ENCODE results near the gene TSPAN18.

Gene TSPAN18

DNA sequence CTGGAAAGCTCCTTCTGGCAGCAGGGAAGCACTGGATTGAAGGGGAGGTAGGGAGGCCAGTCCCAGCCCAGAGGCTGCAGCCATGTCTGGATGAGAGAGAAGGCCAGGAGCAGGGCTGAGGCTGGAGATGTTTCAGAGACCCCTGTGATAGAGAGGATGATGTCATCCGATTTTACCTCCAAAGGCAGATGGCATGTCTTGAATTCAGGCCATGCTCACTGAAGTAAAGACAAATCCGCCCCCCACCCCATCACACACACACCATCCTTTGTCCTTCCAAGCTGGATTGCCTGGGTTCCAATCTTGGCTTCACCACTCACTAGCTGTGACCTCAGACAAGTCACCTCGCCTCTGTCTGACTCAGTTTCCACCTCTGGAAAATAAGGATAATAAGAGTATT, 176.8 kb downstream of the TSPAN18 start:
- DNase-seq = no peak

DNA sequence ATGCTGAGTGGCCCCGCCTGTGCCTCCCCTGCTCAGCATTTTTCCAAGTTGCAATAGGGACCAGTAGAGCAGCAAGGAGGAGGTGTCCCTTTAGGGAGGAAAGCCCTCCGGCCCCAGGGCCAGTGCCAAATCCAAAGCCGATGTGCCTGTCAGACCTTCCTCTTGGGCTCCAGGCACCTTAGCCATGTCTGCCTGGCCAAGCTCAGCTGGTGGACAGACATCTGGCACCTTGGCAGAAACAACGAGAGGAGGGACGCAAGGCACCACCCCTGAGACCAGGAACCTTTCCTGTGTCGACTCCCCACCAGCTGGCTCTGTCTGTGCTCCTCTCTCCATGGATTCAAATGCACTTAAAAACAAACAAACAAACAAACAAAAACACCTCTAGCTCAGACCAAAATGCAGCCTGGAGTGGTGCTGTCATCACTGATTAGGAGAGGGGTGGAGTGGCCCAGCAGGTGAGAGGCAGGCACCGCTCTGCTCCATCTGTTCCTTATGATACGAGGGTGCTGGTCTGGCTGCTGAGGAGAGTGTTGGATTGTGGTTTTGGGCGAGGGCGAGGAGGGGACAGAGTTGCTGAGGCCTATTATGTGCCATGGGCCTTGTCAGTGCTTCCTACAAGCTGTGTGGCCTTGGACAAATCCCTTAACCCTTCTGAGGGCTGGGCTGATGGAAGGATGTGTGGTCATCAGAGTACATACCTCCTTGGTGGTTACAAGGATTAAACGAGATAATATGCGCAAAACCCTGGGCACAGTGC, 177.7 kb downstream of the TSPAN18 start:
- DNase-seq = no peak

DNA sequence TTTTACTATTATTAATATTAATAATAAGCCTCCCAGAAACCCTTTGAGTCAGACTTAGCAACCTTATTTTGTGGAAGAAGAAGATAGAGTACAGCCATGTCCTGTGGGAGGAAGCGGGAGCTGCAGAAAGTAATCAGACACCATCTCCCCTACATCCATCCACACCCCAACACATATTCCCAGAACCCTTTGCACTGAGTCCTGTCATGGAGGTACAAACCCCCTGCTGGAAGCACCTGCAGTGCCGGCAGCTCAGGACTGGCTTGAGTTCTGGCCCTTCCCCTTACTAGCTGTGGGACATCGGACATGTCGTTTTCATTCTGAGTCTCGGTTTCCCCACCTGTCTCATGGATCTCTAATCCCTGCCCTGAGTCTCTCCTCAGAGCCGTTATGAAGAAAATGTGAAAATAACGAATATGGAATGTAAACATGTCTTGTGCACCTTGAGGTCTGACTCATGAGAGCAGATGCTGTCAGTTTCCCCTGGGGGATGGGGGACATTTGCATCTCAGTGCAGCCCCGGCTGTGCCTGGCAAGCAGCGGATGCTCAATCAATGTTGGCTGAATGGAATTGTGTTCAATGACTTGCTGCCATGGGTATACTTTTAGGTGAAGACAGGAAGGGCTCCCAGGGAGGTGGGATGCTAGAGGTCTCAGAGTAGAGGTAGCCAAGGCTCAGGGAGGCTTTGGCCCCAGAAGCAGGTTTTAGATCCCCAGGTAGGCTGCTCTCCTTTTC, 178.5 kb downstream of the TSPAN18 start:
- no peak for DNase-seq

DNA sequence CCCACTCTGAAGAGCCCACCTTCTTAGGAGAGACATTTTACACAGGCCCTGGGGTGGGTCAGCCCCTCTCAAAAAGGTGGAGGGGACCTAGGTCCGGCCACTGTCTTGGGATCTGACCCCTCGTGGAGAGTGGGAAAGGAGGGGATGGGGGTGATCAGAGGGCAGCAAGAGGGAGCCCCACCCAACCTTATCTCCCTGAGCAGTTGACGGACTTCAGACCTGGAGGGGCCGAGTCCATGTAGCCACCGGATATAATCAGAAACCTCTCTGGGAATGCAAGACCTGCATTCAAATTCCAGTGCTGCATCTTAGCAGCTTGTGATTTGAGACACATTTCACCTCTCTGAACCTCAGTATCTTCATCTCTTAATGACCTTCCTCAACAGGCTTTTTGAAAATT, 179.9 kb downstream of the TSPAN18 start:
- DNase-seq = no peak

DNA sequence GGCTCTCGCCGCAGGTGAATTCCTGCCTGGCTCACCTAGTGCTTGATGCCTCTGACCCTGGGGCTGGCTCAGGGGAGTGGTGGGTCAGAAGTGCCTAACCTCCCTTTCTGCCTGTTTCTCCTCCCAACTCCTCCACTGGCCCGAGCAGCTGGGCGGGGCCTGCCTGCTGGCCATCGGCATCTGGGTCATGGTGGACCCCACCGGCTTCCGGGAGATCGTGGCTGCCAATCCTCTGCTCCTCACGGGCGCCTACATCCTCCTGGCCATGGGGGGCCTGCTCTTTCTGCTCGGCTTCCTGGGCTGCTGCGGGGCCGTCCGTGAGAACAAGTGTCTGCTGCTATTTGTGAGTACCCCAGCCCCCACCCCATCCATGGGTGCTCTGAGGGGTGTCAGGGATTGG, 182.8 kb downstream of the TSPAN18 start:
- DNase-seq = no peak

DNA sequence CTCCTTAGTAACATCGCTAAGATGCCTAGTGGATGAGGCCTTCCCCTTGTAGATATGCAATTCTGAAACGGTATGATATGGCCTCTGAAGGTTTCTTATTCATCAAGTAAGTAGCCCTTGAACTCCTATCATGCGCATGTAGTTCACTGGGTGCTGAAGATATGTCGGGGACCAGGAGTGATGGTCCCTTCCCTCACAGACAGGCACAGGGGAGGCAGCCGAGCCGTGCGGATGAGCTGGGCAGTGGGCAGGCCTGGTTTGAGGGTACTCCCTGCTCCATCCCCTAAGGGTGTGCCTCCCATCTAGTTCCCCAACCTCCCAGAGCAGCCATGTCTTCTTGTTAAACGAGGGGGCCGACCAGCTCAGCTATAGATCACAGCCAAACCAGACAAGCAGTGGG, 183.8 kb downstream of the TSPAN18 start:
- no peak for DNase-seq

DNA sequence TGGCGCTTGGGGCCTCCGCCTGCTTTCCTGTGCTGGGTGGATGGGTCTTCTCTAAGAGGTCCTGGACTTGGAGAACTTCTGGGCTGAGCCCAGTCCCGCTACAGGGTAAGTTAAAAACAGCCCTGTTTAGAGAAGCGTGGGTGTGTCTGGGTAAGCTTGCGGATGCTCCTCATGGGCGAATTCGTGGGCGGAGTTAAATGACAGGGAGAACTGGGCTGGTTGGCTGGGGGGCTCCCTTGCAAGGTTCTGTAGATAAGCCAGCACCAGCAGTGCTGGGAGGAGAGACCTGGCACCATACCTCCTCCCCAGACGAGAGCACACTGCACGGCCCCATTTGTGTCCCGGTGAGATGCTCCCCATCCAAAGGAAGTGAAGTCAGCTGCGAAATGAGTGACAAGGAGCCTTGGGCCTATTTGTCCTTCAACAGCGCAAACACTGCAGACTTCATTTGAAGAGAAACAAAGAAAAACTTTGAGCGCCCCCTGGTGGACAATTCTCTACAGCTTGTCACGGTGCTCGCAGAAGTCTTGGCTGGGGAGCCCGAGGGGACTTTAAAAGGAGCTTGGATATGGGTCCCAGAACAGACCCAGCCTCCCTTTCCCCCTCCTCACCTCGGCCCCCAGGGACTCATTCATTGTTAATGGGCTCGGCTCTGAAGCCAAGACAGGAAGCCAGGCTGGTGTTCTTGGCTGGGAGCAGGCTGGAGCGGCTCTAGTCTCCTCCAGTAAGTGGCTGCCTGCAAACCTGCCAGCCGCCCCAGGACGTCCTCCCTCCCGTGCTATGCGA, 184.5 kb downstream of the TSPAN18 start:
- DNase-seq = peak; percentile 69 to 83

DNA sequence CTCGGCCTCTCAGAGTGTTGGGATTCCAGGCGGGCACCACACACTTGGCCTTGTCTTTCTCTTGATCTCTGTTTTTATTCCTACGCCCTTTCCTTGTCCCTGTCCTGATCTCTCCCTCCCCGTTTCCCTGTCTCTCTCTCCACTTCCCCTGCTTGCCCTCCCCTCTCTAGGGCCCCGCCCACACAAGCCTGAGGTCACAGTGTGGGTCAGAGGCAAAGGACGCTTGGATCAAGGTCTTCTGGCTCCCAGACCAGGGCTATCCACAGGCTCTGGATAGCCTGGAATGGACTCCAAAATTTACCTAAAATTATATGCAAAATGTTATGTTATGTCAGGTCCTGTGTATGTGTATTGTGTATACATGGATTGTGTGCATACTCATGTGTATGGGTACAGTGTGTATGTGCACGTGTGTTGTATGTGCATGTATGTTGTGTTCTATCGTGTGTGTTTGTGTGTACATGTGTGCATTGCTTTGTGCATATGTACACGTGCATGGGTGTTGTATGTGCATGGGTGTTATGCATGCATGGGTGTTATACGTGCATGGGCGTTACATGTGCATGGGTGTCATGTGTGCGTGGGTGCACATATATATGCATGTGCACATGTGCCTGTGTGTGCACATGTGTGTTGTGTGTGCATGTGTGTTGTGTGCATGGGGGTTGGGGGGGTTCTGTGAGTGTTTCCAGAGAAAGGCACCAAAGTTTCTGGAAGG, 185.7 kb downstream of the TSPAN18 start:
- DNase-seq = no peak

DNA sequence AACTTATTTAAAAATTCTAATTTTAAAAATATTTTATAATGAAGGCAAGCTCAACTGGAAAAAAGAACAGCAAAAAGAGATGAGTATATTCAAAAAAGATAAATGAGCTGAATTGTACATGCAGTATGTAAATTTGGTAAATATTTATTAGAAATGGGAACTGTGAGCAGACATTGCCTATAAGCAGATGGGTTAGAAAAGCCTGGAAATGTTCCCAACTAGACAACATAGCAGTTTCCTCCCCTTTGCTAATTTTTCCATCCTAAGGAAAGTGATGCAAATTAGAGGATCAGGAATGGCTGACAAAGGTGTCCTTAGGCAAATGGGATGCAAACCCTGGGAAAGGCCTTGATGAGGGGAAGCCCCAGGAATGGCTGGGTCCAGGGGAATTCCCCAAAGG, 186.7 kb downstream of the TSPAN18 start:
- no peak for DNase-seq

DNA sequence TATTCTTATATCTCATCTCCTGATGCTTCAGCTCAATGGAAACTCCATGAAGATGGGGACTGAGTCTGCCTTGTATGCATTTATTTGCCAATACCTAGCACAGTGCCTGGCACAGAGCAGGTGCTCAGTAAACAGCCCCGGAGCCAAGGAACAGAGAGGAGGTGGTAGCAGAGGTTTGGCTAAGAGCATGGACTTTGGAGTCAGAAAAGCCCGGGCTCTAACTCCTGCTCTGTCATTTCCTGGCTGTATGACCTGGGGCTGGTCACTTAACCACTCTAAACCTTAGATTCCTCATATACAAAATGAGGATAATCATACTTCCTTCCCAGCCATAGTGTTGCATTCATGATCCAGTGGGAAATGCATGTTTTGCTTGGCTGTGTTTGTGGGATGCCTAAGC, 187.3 kb downstream of the TSPAN18 start:
- DNase-seq = no peak

DNA sequence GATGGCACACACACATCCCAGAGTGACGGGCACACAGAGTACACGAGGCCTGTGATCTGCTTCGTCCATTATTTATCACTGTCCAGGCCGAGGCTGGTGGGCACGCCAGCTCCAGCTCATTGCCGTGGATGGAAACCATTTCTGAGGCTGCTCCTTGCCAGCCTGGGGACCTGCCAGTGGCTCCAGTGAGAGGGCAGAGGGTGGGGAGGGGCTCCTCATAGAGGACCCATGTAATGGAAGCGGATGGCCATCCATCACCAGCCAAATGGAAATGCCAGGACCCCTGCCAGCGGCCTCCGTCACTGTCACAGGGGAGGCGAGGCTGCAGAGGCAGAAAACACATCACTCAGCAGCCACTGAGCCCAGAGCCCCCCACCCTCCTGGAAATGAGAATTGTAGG, 188.2 kb downstream of the TSPAN18 start:
- DNase-seq = no peak

DNA sequence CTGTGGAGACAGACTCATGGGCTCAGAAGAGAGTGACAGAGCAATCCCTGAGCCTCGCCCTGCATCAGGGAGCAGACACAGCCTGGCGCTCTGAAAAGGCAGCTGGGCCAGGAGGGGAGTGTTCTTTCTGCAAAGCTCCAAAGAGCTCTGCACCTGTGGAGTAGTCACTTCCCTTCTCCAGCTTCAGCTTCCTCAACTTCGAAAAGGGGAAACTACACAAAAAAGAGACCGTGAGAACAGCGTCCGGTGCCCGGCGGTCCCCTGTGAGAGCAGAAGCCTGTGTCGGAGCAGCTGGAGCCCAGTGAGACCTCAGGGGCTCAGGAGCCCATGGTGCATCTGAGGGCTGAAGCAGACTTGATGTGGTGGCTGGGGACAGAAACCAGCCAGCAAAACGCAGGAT, 188.9 kb downstream of the TSPAN18 start:
- DNase-seq = peak in 1 of 2 donors; percentile 13

DNA sequence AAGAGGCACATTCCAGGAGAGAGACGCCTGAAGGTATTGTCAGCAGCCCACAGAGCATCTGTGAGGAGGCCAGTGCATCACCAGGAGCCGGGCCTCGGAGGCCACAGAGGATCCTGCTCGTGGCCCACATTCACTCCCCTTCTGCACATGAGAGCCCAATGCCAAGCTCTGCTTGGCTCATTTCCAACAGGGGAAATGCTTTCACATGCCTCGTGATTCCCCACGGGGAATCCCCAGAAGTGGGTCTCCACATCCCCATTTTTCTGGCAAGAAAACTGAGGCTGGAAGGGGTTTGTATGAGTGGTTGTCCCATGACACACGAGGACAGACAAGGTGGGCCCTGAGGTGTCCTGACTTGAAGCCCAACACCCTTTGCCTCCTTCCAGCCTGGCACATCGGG, 189.6 kb downstream of the TSPAN18 start:
- no peak for DNase-seq

DNA sequence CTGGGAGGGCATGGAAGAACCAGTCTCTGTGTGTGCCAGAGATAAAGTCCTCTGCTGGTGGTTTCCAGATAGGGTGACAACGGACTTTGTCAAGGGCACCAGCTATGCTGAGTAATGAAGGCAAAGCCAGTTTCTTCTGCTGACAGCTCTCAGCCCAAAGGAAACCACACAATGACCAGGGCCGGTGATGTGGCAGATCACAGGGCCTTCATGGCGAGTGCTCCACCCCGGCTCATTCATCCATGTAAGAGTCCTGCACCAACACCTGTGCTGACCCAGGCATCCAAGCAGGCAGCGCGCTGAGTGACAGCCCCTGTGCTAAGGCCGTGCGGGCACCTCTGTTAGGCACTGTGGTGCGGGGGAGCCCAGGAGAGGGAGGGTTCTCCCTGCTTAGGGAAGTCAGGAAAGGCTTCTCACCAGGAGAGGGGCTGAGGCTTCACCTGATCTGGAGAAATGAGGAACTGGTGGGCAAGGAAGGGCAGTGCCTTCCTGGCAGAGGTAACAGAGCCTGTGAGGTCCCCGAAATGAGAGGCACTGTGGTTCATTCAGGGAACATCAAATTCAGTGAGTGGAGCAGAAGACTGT, 190.1 kb downstream of the TSPAN18 start:
- DNase-seq = no peak

DNA sequence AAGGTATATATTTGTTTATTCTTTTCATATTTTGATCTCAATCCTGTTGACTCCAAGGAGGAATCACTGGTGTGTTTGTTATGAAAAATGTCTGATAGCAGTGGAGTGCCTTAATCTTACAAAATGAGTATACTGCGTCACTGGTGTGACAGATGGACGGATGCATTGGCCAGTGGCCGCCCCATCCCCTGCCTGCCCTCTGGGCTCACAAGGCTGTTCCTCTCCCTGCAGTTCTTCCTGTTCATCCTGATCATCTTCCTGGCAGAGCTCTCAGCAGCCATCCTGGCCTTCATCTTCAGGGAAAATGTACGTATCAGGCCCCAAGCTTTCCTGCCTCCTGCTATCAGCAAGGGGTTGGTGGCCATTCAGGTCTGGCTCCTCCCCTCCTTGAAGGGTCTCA, 191.0 kb downstream of the TSPAN18 start:
- DNase-seq = no peak

DNA sequence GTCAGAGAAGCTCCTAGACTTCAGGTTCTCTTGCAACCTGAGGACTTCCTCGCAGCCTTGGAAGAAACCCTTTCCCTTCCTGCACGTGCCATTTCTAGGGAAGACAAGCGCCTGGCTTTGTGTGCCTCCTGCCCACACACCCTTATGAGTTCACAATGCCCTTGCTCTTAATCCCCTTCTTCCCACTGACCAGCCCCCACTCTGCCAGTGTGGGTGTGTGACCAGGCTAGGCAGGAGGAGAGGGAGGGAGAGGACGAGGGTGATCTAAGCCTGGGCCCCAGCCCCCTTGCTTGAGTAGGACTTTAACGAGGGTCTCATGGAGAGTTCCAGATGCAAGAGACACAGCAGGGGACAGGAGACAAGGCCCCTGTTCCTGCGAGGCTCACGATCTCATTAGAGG, 193.7 kb downstream of the TSPAN18 start:
- DNase-seq = no peak

DNA sequence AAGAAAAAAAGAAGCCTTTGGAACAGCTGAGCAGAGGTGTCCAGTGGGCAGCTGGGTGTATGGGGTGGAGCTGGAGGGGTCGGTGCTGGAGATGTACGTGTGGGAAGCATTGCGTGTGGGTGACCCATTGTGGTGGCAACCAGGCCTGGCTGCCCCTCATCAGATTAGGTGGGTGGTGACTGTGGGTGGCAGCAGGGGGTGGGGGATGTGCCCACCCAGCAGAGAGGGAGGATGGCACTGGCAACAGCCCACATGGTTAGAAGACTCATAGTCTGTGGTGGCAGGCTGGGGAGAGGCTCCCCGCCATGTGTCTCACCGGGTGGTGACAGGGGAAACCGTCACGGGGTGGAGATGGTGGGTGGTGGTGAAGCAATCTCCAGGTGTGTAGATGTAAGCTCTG, 196.4 kb downstream of the TSPAN18 start:
- DNase-seq = no peak

DNA sequence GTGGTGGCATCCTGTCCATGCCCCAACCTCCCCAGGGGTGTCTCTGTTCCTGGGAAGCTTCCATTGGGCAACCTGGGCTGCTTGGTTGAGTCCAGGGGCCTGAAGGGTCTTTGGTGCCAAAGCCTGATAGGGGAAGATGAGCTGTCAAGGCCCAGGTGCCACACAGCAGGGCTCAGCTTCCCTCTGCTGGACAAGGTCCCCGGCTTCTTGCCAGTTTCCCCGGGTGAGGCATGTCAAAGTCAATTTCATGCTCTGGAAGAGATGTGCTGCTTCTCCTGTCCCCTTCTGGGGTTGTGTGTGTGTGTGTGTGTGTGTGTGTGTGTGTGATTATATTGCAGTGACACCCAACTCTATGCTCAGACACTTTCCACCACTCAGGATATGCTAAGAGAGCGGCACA, 197.0 kb downstream of the TSPAN18 start:
- no peak for DNase-seq

DNA sequence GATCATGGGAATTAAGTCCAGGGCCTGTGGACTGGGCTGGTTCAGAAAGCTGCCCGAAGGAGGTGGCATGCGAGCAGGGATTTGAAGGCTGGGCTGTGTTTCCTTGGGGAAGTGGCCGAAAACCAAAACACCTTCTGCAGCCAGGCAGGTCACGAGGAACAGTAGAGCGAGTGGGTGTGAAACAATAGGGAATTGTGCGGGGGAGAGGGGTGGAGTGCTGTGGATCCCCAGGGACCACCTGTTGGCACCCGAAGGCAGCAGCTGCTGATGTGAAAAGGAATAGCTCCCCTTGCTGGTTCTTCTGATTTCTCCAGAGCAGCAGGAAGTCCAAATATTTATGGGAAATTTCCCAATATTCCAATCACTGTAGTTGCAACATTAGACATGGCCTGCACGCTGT, 199.3 kb downstream of the TSPAN18 start:
- DNase-seq = no peak

DNA sequence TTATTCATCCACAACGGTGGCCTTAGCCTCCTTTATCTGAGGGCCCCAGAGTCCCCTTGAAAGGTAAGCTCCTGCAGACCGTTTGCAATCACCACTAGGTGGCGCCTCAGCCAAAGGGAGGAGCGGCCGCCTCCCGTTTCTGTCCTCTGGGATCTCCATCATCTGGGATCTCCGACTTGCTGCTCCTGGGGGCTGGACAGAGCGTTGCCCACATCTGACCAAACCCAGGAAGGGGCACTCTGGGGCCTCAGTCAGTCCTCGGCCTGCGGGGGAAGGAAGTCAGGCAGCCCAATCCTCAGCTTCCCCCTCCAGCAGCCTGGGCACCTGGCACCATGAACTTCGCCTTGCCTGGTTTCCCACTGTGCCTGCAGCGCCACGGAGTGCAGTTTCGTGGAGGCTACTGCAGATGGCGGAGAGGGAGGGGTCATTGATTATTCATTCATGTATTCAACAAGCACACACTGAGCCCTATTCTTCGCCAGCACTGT, 200.5 kb downstream of the TSPAN18 start:
- DNase-seq = peak; percentile 43 to 52

DNA sequence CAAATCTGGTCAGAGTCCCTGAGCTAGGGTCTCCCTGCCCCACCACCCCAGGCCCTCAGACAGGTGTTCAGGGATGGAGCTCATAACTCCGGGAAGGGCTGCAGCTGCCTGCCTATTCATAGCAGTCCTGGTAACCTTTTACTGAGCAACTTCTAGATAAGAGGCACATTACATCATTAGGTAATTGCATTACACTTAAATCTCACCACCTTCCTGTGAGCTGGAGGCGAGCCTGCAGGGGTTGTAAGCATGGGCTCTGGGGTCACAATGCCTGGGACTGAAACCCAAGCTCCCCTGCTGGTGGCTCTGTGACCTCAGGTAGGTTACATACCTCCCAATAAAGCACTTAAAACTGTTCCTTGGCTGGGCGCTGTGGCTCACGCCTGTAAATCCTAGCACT, 201.4 kb downstream of the TSPAN18 start:
- no peak for DNase-seq

DNA sequence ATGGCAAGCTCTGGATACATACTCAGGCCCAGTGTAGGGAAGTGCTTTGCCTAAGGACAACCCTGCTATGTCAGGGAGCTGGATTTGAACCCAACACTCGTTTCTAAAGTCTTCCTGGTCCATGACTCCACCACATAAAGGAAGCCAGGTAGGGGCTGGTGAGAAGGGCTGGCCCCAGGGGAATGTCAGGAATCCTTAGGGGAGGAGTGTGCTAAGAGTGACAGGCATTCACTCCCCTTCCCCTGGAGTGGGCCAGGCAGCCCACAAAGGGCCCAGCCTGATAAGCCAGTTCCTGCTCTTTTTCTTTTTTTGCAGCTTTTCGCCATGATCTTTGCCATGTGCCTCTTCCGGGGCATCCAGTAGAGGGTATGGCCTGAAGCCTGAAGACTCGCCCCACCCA, 202.1 kb downstream of the TSPAN18 start:
- DNase-seq = no peak
